Measurements from ENCODE around the gene CFAP74.

Gene CFAP74

GRCh38 chr1:1948783-1949182 is 54.8 kb downstream of the CFAP74 start:
- DNase-seq (ENCODE audit: low spot score): no peak
- H3K4me3 ChIP-seq: no peak overlapping the region
- TF ChIP-seq, protein P1, sequence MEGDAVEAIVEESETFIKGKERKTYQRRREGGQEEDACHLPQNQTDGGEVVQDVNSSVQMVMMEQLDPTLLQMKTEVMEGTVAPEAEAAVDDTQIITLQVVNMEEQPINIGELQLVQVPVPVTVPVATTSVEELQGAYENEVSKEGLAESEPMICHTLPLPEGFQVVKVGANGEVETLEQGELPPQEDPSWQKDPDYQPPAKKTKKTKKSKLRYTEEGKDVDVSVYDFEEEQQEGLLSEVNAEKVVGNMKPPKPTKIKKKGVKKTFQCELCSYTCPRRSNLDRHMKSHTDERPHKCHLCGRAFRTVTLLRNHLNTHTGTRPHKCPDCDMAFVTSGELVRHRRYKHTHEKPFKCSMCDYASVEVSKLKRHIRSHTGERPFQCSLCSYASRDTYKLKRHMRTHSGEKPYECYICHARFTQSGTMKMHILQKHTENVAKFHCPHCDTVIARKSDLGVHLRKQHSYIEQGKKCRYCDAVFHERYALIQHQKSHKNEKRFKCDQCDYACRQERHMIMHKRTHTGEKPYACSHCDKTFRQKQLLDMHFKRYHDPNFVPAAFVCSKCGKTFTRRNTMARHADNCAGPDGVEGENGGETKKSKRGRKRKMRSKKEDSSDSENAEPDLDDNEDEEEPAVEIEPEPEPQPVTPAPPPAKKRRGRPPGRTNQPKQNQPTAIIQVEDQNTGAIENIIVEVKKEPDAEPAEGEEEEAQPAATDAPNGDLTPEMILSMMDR (IDR thresholded peaks at IDR 0.05): no peak
- H3K27ac ChIP-seq: no peak overlapping the region

DNA sequence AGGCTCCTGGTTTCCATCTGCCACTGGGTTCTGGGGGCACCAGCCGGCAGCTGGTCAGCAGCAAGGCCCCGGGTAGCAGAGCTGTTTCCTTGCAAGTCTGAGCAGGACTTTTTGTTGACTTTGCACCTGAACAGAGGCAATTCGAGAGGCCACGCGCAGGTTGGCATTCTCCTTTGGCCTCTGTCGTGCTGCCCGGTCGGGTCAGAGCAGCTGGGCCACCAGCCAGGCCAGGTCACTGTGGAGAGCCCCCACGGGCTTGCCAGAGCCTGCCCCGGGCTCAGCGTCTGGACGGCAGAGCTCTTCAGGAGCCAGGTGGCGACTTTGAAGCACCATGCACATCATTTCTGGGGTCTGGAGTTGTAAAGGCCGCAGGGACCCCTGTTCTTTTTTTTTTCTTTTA is 56.1 kb downstream of the CFAP74 start:
- TF ChIP-seq, protein P1 (IDR thresholded peaks at IDR 0.05): no peak
- H3K27ac ChIP-seq: no peak overlapping the region
- no peak overlapping the region for H3K4me3 ChIP-seq
- no peak for DNase-seq (ENCODE audit: low spot score)

- no peak overlapping the region for H3K27ac ChIP-seq
- no peak overlapping the region for H3K4me3 ChIP-seq
- DNase-seq (ENCODE audit: low spot score): no peak
- TF ChIP-seq, protein P1 (IDR thresholded peaks at IDR 0.05): no peak
Observed at GRCh38 chr1:1946540-1946939, 57.0 kb downstream of the CFAP74 start.

- TF ChIP-seq, protein P1 (IDR thresholded peaks at IDR 0.05): no peak
Observed at GRCh38 chr1:1945782-1946393, 57.7 kb downstream of the CFAP74 start.

DNA sequence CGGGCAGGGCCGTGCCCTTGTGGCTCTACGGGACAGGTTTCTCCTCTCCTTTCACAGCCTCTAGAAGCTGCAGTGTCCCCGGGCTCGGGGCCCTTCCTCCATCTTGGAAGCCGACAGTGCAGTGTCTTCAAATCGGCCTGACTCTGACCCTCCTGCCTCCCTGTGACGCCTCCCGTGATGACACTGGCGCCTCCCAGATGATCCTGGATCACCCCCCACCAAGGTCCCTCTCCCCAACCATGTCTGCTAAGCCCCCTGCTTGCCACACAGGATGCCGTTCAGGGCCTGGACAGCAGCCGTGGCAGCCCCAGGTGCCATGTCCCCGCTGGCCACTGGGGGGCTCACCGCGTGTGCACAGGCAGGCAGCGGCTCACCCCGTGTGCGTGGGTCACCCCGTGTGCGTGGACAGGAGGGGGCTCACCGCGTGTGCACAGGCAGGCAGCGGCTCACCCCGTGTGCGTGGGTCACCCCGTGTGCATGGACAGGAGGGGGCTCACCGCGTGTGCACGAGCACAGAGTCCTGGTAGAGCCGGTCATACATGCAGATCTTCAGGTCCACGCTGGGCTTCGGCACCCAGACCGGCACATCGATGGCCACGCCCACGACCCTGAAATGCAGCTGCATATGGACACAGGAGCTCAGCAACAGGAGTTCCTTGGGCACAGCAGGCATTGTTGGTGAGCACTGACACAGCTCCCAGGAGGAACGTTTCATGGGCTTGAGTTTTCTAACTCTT is 59.6 kb downstream of the CFAP74 start:
- TF ChIP-seq, protein P1 (IDR thresholded peaks at IDR 0.05): peak; percentile 91
- no peak for DNase-seq (ENCODE audit: low spot score)
- Histone ChIP-seq H3K27ac (no peak overlapping the region), H3K4me3 (peak overlapping the region; percentile 47)

More at GRCh38 chr1:1945782-1946393, 57.7 kb downstream of the CFAP74 start:
- H3K27ac ChIP-seq: no peak overlapping the region
- DNase-seq (ENCODE audit: low spot score): no peak
- no peak overlapping the region for H3K4me3 ChIP-seq

GRCh38 chr1:1942753-1943656 is 60.6 kb downstream of the CFAP74 start:
- no peak overlapping the region for H3K27ac ChIP-seq
- H3K4me3 ChIP-seq: no peak overlapping the region
- no peak for DNase-seq (ENCODE audit: low spot score)
- TF ChIP-seq, protein P1 (IDR thresholded peaks at IDR 0.05): no peak

All from coronary artery (tissue), 2 donors.